ENCODE data around the gene EBPL. TPM values are rescaled to one million over a fixed set of nuclear protein-coding genes. Genes with fewer than 3 reads are reported as not detected.
A peak's percentile ranks its signal among the peaks of the same experiment; 100 is the strongest.
"Not testable (repeated sequence)": the region's sequence is repeated elsewhere in the genome, so short reads cannot be mapped to it uniquely, and the experiment has no call there.

The EBPL gene
- polyA plus RNA-seq (ENCODE audit: insufficient read length) = 41.9 TPM
- long read RNA-seq, donor 1, transcript EBPL-203 (2 exons, 579 nt) = minor isoform, 12 of 81 reads
- long read RNA-seq, donor 1, transcript EBPL-206 (3 exons, 810 nt) = minor isoform, 21 of 81 reads
- long read RNA-seq, donor 1, transcript EBPL-201 (4 exons, 914 nt) = major isoform, 42 of 81 reads
- long read RNA-seq, donor 1, partial matches to known transcripts = 6 of 81 reads
- long read RNA-seq, donor 1, other reads (novel, unspliced or antisense) = 0 of 81 reads
- long read RNA-seq, donor 2, transcript EBPL-203 (2 exons, 579 nt) = minor isoform, 17 of 71 reads
- long read RNA-seq, donor 2, transcript EBPL-204 (3 exons, 766 nt) = minor isoform, 5 of 71 reads
- long read RNA-seq, donor 2, transcript EBPL-201 (4 exons, 914 nt) = major isoform, 34 of 71 reads
- long read RNA-seq, donor 2, transcript EBPL-206 (3 exons, 810 nt) = minor isoform, 14 of 71 reads
- long read RNA-seq, donor 2, partial matches to known transcripts = 0 of 71 reads
- long read RNA-seq, donor 2, other reads (novel, unspliced or antisense) = 0 of 71 reads
- long read RNA-seq, donor 3, transcript EBPL-206 (3 exons, 810 nt) = minor isoform, 8 of 39 reads
- long read RNA-seq, donor 3, transcript EBPL-201 (4 exons, 914 nt) = major isoform, 21 of 39 reads
- long read RNA-seq, donor 3, transcript EBPL-203 (2 exons, 579 nt) = minor isoform, 8 of 39 reads
- long read RNA-seq, donor 3, partial matches to known transcripts = 0 of 39 reads
- long read RNA-seq, donor 3, other reads (novel, unspliced or antisense) = 0 of 39 reads
- long read RNA-seq, donor 4, transcript EBPL-201 (4 exons, 914 nt) = major isoform, 6 of 12 reads
- long read RNA-seq, donor 4, partial matches to known transcripts = 6 of 12 reads
- long read RNA-seq, donor 4, other reads (novel, unspliced or antisense) = 0 of 12 reads
- long read RNA-seq, donor 5, transcript EBPL-203 (2 exons, 579 nt) = minor isoform, 21 of 117 reads
- long read RNA-seq, donor 5, transcript EBPL-201 (4 exons, 914 nt) = major isoform, 58 of 117 reads
- long read RNA-seq, donor 5, transcript EBPL-204 (3 exons, 766 nt) = minor isoform, 6 of 117 reads
- long read RNA-seq, donor 5, transcript EBPL-206 (3 exons, 810 nt) = minor isoform, 23 of 117 reads
- long read RNA-seq, donor 5, partial matches to known transcripts = 9 of 117 reads
- long read RNA-seq, donor 5, other reads (novel, unspliced or antisense) = 0 of 117 reads
- long read RNA-seq, donor 6, transcript EBPL-203 (2 exons, 579 nt) = minor isoform, 15 of 83 reads
- long read RNA-seq, donor 6, transcript EBPL-206 (3 exons, 810 nt) = minor isoform, 10 of 83 reads
- long read RNA-seq, donor 6, transcript EBPL-201 (4 exons, 914 nt) = major isoform, 43 of 83 reads
- long read RNA-seq, donor 6, partial matches to known transcripts = 14 of 83 reads
- long read RNA-seq, donor 6, other reads (novel, unspliced or antisense) = 0 of 83 reads
- long read RNA-seq, donor 7, transcript EBPL-203 (2 exons, 579 nt) = minor isoform, 19 of 96 reads
- long read RNA-seq, donor 7, transcript EBPL-206 (3 exons, 810 nt) = minor isoform, 21 of 96 reads
- long read RNA-seq, donor 7, transcript EBPL-201 (4 exons, 914 nt) = major isoform, 45 of 96 reads
- long read RNA-seq, donor 7, transcript EBPL-204 (3 exons, 766 nt) = minor isoform, 6 of 96 reads
- long read RNA-seq, donor 7, partial matches to known transcripts = 5 of 96 reads
- long read RNA-seq, donor 7, other reads (novel, unspliced or antisense) = 0 of 96 reads
- long read RNA-seq, donor 8, transcript EBPL-201 (4 exons, 914 nt) = major isoform, 13 of 25 reads
- long read RNA-seq, donor 8, transcript EBPL-206 (3 exons, 810 nt) = minor isoform, 6 of 25 reads
- long read RNA-seq, donor 8, partial matches to known transcripts = 5 of 25 reads
- long read RNA-seq, donor 8, other reads (novel, unspliced or antisense) = 0 of 25 reads

- peak; percentile 93 for DNase-seq
Observed at GRCh38 chr13:49690995-49691784, at the start of gene EBPL. Gene EBPL (minus strand): TSS chr13:49691486. CDS start chr13:49691424, 62 bp downstream.

DNA sequence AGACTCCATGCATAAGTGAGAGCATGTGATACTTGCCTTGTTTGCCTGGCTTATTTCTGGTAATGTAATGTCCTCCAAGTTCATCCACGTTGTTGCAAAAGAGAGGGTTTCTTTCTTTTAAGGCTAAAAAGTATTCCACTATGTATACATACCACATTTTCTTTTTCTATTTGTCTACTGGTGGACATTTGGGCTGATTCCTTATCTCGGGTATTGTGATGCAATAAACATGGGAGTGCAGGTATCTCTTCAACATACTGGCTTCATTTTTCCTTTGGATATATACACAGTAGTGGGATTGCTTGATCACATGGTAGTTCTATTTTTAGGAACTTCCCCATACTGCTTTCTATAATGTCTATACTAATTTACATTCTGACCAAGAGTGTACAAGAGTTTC is 49.6 kb upstream of the EBPL start:
- no peak for DNase-seq

GRCh38 chr13:49739498-49740187 is 48.4 kb upstream of the EBPL start:
- no peak for DNase-seq

DNA sequence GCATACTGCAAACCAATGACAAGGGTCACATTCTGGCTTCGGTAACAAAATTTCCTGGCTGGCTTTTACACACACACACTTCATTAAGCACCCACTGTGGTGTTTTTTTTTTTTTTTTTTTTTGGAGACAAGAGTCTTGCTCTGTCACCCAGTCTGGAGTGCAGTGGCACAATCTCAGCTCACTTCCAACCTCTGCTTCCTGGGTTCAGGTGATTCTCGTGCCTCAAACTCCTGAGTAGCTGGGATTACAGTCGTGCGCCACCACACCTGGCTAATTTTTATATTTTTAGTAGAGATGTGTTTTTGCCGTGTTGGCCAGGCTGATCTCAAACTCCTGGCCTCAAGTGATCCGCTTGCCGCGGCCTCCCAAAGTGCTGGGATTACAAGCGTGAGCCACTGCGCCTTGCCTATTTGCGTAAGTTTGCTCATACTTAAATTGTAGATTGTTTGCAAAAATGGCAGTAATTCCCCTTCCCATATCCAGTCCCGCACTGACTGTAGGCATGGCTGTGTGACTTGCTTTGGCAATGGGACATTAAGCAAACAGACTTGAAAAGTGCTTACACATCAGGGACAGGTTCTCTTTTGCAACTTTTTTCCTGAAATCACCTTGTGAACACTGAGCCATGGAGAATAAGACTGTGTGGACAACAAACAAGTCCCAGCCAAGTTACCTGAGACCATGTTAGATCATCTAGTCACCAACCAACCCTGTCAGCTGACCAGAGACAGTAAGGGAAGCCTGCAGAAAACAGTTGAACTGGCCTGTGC is 42.1 kb upstream of the EBPL start:
- peak; percentile 0 for DNase-seq

- no peak for DNase-seq
Observed at GRCh38 chr13:49731766-49732165, 40.5 kb upstream of the EBPL start.

DNA sequence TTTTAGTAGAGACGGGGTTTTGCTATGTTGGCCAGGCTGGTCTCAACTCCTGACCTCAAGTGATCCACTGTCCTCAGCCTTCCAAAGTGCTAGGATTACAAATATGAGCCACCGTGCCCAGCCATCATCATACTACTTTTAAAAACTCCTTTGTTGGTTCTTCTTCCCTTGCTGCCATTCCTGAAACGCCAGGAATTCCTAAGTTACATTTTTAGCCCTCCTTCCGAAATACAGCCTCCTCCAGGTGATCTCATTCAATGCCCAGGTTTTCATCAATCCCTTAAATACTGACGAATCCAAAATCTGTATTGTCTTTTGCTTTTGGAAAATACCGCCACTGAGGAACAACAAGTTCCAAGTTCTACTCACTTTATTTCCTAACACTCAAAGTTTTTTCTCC is 25.3 kb upstream of the EBPL start:
- no peak for DNase-seq

DNA sequence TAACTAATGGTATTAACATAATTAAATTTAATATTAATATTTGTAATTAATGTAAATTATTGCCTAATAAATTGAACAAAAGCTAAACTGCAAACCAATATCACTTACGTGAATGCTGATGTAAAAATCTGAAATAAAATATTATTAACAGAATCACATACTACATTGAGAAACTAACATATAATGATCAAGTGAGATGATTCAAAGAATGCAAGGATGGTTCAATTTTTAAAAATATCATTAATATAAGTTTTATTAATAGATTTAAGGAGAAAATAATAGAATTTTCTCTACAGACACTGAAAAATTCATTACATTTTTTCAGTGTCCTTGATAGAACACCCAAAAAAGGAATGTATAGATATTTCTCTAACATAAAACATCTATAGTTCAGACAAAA is 23.5 kb upstream of the EBPL start:
- DNase-seq = no peak

- no peak for DNase-seq
Observed at GRCh38 chr13:49711218-49711863, 20.1 kb upstream of the EBPL start.

DNA sequence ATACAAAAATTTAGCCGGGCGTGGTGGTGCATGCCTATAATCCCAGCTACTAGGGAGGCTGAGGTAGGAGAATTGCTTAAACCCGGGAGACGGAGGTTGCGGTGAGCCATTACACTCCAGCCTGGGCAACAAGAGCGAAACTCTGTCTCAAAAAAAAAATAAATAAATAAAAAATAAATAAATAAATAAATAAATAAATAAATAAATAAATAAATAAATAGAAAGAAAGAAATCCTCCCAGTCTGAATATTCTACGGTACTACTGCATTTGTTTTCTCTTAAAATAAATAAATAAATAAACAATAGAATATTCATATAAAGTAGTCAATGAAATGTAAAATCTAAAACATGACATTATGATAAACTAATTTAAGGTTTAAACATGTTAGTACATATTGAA is 13.0 kb upstream of the EBPL start:
- DNase-seq = not testable (repeated sequence)

DNA sequence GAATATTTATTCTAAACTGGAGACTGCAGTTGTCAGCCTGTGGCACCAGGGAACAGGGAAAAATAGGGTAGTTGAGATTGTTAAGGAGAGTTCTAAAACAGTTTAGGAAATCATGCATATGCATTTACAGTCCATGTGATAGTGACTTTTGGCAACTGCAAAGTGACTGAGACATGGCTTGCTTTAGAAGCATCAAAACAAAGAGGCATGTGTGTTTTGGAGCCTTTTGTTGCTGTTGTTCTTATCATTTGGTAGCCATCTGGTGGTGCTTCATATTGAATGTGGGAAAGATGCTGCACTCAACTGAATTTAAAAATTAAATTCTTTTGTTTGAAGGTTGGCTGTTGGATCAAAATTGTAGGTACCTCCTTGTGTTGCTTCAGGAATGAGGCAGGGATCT is 10.2 kb upstream of the EBPL start:
- DNase-seq = no peak

GRCh38 chr13:49697468-49697867 is 6.2 kb upstream of the EBPL start:
- no peak for DNase-seq

- DNase-seq = no peak
Observed at GRCh38 chr13:49694446-49694845, 3.2 kb upstream of the EBPL start.

DNA sequence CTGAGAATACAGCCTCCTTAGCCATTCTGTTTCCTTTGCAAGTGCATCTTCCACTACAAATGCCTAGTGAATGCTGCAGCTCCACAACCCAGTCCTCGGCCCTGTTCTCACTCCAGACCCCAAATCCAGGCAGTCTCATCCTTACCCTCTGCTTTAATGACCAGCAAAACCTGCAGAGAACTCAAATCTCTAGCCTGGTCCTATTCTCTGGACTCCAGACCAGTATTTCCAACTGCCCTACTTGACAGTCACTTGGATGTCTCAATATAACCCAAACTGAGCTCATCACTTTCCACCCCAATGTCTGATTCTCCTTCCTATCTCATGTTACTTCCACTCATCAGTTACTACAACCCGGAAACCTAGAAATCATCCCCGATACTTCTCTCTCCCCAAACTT is 2.6 kb upstream of the EBPL start:
- no peak for DNase-seq

DNA sequence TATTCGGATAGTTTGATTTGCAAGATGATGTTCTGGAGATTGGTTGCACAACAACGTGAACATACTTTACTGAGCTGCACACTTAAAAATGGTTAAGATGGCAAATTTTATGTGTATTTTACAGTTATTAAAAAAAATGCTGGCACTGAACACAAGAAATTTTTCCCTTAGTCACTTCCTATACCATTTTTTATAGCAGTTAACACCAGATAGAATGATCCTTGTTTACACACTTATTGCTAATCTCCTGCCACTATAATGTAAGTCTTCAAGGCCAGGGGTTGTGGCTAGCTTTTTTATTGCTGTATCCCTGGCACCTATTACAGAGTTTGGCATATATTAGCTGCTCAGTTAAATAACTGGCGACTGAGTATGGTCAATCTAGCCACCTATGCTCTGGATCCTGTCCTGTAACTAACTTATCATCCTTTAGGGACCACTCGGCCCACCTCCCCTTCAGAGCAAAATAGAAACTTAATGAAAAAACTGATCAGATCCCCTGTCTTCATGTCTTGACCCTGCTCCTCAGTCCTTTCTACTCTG is 2.0 kb upstream of the EBPL start:
- DNase-seq = no peak

GRCh38 chr13:49690133-49690994 is 922 bp downstream of the EBPL start:
- peak; percentile 31 for DNase-seq

GRCh38 chr13:49683489-49683888 is 7.8 kb downstream of the EBPL start:
- DNase-seq = no peak
